Stomach (tissue), 9 donors: Measurements from ENCODE around the gene ATP9A. TPM values are rescaled to one million over a fixed set of nuclear protein-coding genes. Genes with fewer than 3 reads are reported as not detected.

Experiments
- DNase-seq, 2 donors: peaks; one replicate each; pipeline versions ENCODE4 v3.0.0 to v3.0.0-alpha.2; 2013 to 2019
- H3K27ac ChIP-seq, 5 donors: fragments of 200-600 bp in 4 of 5; sonication (generic) in 4 of 5; one replicate each; pipeline ENCODE4 v1.5.1; 2013 to 2019; ENCODE audit warnings: mild to moderate bottlenecking in 1 of 5, moderate library complexity in 1 of 5
- H3K27me3 ChIP-seq, 3 donors: fragments of 200-600 bp; sonication (generic); one replicate each; pipeline ENCODE4 v1.5.1; 2017 to 2019; ENCODE audit warnings: mixed run types in 1 of 3
- H3K36me3 ChIP-seq, 4 donors: fragments of 200-600 bp; sonication (generic); 1 replicate in 3 of 4; 2 replicates in 1 of 4; pipeline ENCODE4 v1.5.1; 2016 to 2019
- H3K4me1 ChIP-seq, 4 donors: fragments of 200-600 bp; sonication (generic); one replicate each; pipeline ENCODE4 v1.5.1; 2016 to 2019
- H3K4me3 ChIP-seq, 4 donors: fragments of 200-600 bp; sonication (generic) in 3 of 4; one replicate each; pipeline ENCODE4 v1.5.1; 2016 to 2019; ENCODE audit warnings: mild to moderate bottlenecking in 1 of 4
- H3K9me3 ChIP-seq, 4 donors: fragments of 200-600 bp; sonication (generic); one replicate each; pipeline ENCODE4 v1.5.1; 2016 to 2019
- CTCF ChIP-seq, 7 experiments: fragments of 450-650 bp in 4 of 7; fragments of 200-600 bp in 3 of 7; sonication (generic) in 3 of 7; IDR thresholded peaks; one replicate each; pipeline ENCODE4 v1.5.1; 2016 to 2019; ENCODE audit warnings: antibody characterized with exemption in 7 of 7, control low read depth in 2 of 7, mild to moderate bottlenecking in 1 of 7
- EP300 ChIP-seq: sonication (generic); formaldehyde crosslinking; IDR thresholded peaks from one replicate; pipeline ENCODE4 v1.6.1; 2017; ENCODE audit warnings: antibody characterized with exemption
- POLR2A ChIP-seq, 4 donors: fragments of 450-650 bp; IDR thresholded peaks; one replicate each; pipeline ENCODE4 v1.6.1; 2016; ENCODE audit warnings: antibody characterized with exemption in 4 of 4, control low read depth in 2 of 4, mild to moderate bottlenecking in 1 of 4, moderate library complexity in 1 of 4
- POLR2AphosphoS5 ChIP-seq, 3 donors: sonication (generic); formaldehyde crosslinking; IDR thresholded peaks; one replicate each; pipeline ENCODE4 v1.6.1; 2016; ENCODE audit warnings: antibody characterized with exemption in 3 of 3
- WGBS, 5 donors: extraction: QIAGEN DNeasy Blood & Tissue Kit in 3 of 5; methylation state at CpG; one replicate each; pipeline versions ENCODE4 v1.1.5 to v1.1.7; 2013 to 2018; 5-methylcytosine and 5-hydroxymethylcytosine counted together
- intact Hi-C: fragments of 100-400 bp; cut with DNase I; formaldehyde crosslinking; loops from one replicate; pipeline ENCODE4 v1.15.1; 2023; ENCODE audit warnings: low total_unique reads
- polyA plus RNA-seq, 3 donors: library from polyadenylated mRNA; stranded (reverse); fragments of 200-250 nt; gene quantifications; one replicate each; pipeline ENCODE4 v1.2.3, GENCODE V29; 2013
- total RNA-seq, 5 donors: library from RNA; depleted of rRNA; stranded (reverse); fragments of >200 nt; gene quantifications; one replicate each; pipeline versions ENCODE4 v1.1.0 to v1.2.3, GENCODE V29; 2014 to 2016
- donor health status: healthy with polysubstance abuse.
- donor health status: Bipolar disorder and iron deficiency.
- donor health status: healthy.

The ATP9A gene
- total and polyA plus RNA-seq, 8 donors, result 3.2 to 58.9 (median 12.7) TPM

DNA sequence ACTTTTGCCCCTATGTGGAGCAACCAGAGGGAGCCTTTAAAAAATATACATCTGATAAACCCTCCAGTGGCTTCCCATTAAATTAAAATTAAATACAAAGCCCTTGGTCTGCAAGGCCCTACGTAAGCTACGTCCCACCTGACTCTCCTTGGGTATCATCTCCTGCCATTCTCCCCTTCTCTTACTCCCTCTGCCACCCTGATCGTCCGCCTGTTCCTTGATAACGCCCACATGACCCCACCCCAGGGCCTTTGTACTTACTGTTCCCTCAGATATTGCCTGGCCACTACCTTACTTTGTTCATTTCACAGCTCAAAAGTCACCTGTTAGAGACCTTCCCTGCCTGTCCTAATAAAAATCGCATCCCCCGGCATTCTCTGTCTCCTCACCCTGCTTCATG is 220.2 kb downstream of the ATP9A start:
- H3K27me3 ChIP-seq, result peaks cover 0 to 7% (median 4%) of the 10 kb centered on the region in 3 donors
- no peak for DNase-seq
- no peaks in the 10 kb centered on the region for H3K9me3 ChIP-seq
- H3K27ac ChIP-seq, result no peak overlapping the region
- intact Hi-C loops, result no loop called here
- H3K4me1 ChIP-seq, result peaks cover 3 to 6% (median 4%) of the 10 kb centered on the region in 4 donors
- TF ChIP-seq POLR2A (IDR thresholded peaks at IDR 0.05) (no peak), POLR2AphosphoS5 (IDR thresholded peaks at IDR 0.05) (no peak), EP300 (no peak), CTCF (IDR thresholded peaks at IDR 0.05) (no peak)
- 82 to 97% (median 91%) methylated on average over 7 of the region's 7 CpGs for WGBS, 5 donors
- no peaks in the 10 kb centered on the region for H3K36me3 ChIP-seq
- no peak overlapping the region for H3K4me3 ChIP-seq

Other genes starting within 250 kb of the ATP9A start
- 10 to 100 TPM in 4 of 5 donors, 1 to 10 TPM in 1; 7.0 to 31.9 (median 11.4) TPM for gene NFATC2, start 225.7 kb downstream of the ATP9A start, total RNA-seq
- gene NFATC2, start 225.7 kb downstream of the ATP9A start, polyA plus RNA-seq, result 1 to 10 TPM; 1.4 to 6.3 (median 3.2) TPM
- 1 to 10 TPM in 2 of 5 donors, under 1 TPM in 1, not detected in 2; under 0.01 to 2.8 (median 1.2) TPM for gene SALL4, start 34.1 kb upstream of the ATP9A start, total RNA-seq
- gene SALL4, start 34.1 kb upstream of the ATP9A start, polyA plus RNA-seq, result under 1 TPM in 1 of 3 donors, not detected in 2; 0.23 TPM